Gastroesophageal sphincter (tissue), 3 donors: ENCODE data around the gene CCNL1.
A peak's percentile ranks its signal among the peaks of the same experiment; 100 is the strongest.

ENCODE experiments used
- CTCF ChIP-seq, 4 experiments: fragments of 200-600 bp in 2 of 4; fragments of 450-650 bp in 2 of 4; sonication (generic) in 1 of 4; IDR thresholded peaks; one replicate each; pipeline ENCODE4 v1.5.1; 2017 to 2019; ENCODE audit warnings: antibody characterized with exemption in 4 of 4, mild to moderate bottlenecking in 2 of 4, moderate library complexity in 2 of 4
- EP300 ChIP-seq: sonication (generic); formaldehyde crosslinking; IDR thresholded peaks from one replicate; pipeline ENCODE4 v1.6.1; 2017; ENCODE audit warnings: antibody characterized with exemption, mild to moderate bottlenecking
- POLR2A ChIP-seq, 2 donors: fragments of 450-650 bp; IDR thresholded peaks; one replicate each; pipeline ENCODE4 v1.6.1; 2017; ENCODE audit warnings: antibody characterized with exemption in 2 of 2, mild to moderate bottlenecking in 2 of 2, moderate library complexity in 1 of 2

DNA sequence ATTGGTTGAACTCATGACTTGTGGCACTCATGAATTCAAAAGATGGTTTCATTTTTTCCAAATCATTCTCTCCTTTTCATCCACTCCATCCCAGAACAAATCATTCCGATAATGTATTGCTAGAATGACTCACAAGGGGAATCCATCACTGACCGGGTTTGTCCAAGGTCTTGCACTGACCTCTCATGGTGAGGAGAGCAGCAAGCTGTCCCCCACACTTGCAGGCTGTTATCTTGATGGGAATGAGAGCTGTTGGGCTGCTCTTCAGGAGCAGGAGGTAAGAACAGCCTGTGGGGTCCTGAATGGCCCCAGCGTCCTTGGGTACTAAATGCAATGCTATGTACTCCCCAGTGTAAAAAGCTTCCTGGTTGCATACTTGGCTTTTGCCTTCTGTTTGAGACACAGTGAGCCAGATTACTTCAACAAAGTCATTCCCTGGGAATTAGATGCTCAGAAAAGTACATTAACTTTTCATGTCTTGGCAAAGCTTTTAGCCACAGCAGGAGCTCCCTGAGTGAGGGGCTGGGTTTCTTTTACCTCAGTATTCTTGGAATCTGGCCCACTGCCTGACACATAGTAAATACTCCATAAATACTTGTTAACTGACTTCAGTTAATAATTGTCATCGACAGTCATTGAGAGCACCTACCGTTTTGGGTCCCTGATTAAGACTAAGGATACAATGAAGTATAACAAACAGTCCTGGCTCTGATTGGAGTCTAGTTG, 24.1 kb downstream of the CCNL1 start:
- TF ChIP-seq POLR2A (IDR thresholded peaks at IDR 0.05) (no peak), CTCF (IDR thresholded peaks at IDR 0.05) (peak in 2 of 4 experiments; percentile 13 to 24), EP300 (no peak)
